GM13976 (cell line): ENCODE results near the gene EXOC7.

Source experiments
- DNase-seq: peaks from one replicate; pipeline ENCODE4 v3.0.0; 2012; ENCODE audit warnings: low spot score
- CTCF ChIP-seq: IDR thresholded peaks from 2 replicates; pipeline ENCODE4 v1.5.1; 2012; ENCODE audit warnings: borderline replicate concordance, mild to moderate bottlenecking; ENCODE audit not compliant: insufficient read depth; ENCODE audit errors: extremely low read depth, missing control alignments, control extremely low read depth
- in situ Hi-C: fragments of 300-500 bp; cut with MboI; formaldehyde crosslinking; loops from one replicate; pipeline ENCODE4 v1.12.0; 2022; ENCODE audit warnings: low sequenced_read_pairs, mixed read lengths, inconsistent platforms; ENCODE audit not compliant: unreplicated experiment

Gene EXOC7

GRCh38 chr17:76036497-76037261 is 66.9 kb downstream of the EXOC7 start:
- TF ChIP-seq CTCF: no peak
- no peak for DNase-seq
- in situ Hi-C loops: no loop called here

DNA sequence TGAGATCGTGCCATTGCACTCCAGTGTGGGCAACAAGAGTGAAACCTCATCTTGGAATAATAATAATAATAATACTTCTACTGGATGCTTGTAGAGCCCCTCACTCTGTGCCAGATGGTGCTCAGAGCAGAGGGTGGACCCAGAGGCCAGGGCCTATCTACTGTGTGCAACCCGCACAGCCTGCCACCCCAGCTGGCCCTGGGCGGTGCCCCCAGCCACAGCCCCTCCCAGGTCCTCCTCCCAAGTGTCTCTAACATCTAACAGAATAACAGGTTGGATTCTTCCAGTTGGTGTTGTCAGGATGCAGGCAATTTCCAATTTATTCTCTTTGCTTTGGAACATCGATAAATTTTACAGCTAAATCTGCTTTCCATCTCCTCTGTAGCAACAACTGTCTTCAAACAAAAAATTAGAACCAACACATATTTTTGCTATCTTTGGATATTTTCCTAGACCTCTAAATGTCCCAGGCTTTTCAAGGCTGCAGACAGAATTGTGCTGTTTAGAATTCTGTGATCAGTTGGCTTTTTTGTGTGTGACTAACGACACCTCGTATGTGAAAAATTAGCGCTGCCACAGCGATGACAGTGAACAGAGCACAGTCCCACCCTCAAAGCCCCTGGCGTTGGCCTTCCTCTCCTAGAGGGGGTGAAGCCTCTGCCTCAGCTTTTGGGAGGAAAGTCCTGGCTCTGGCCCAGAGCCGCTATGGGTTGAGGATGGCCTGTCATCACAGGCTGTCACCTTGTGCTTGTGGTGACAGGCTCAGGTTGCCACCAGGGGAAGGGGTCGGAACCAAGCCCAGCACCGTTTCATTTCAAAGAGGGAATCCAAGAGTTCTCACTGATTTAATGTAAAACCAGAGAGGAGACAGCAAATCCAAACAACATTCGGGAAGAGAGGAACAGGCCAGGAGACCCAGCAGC is 68.9 kb downstream of the EXOC7 start:
- DNase-seq: no peak
- in situ Hi-C loops: no loop called here
- TF ChIP-seq CTCF: no peak

- in situ Hi-C loops: no loop called here
- no peak for DNase-seq
- no peak for TF ChIP-seq CTCF
Observed at GRCh38 chr17:76033139-76033538, 70.4 kb downstream of the EXOC7 start.

DNA sequence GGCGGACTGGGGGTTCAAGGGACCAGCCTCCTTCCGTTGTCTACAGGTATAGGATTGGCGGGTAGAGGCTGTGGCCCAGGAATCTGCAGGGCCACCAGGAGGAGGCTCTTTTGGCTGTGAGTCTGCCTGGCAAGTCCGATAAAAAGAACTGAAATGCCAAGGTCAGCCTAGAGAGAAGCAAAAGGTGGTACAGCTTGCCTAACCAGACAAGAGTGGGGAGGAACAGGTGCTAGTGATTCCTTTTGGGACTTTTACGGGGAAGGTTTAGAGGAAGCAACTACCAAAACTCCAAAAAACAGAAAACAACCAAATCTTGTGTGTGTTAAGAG is 70.8 kb downstream of the EXOC7 start:
- in situ Hi-C loops: no loop called here
- TF ChIP-seq CTCF: no peak
- no peak for DNase-seq

GRCh38 chr17:76032073-76032779 is 71.4 kb downstream of the EXOC7 start:
- TF ChIP-seq CTCF: no peak
- in situ Hi-C loops: no loop called here
- no peak for DNase-seq
